ENCODE data around the gene AKAP9.
"Not testable (repeated sequence)": the region's sequence is repeated elsewhere in the genome, so short reads cannot be mapped to it uniquely, and the experiment has no call there.

AKAP9 gene

GRCh38 chr7:92072708-92073107, 132.0 kb downstream of the AKAP9 start:
- DNase-seq: no peak

- no peak for DNase-seq
Observed at GRCh38 chr7:92075455-92076158, 134.9 kb downstream of the AKAP9 start.

- no peak for DNase-seq
Observed at GRCh38 chr7:92076509-92076908, 135.8 kb downstream of the AKAP9 start.

GRCh38 chr7:92083922-92084321, 143.3 kb downstream of the AKAP9 start:
- DNase-seq: not testable (repeated sequence)

- no peak for DNase-seq
Observed at GRCh38 chr7:92088266-92088665, 147.6 kb downstream of the AKAP9 start.

- no peak for DNase-seq
Observed at GRCh38 chr7:92092210-92092609, 151.5 kb downstream of the AKAP9 start.

- no peak for DNase-seq
Observed at GRCh38 chr7:92095380-92095779, 154.7 kb downstream of the AKAP9 start.

GRCh38 chr7:92100534-92100933, 159.9 kb downstream of the AKAP9 start:
- DNase-seq: no peak

- DNase-seq: not testable (repeated sequence)
Observed at GRCh38 chr7:92102862-92103261, 162.2 kb downstream of the AKAP9 start.

- no peak for DNase-seq
Observed at GRCh38 chr7:92108821-92109220, 168.2 kb downstream of the AKAP9 start.

- DNase-seq: no peak
Observed at GRCh38 chr7:92110857-92111256, 170.2 kb downstream of the AKAP9 start.

- DNase-seq: no peak
Observed at GRCh38 chr7:92115821-92116220, 175.2 kb downstream of the AKAP9 start.

GRCh38 chr7:92116949-92117348, 176.3 kb downstream of the AKAP9 start:
- DNase-seq: no peak

- no peak for DNase-seq
Observed at GRCh38 chr7:92119213-92119759, 178.6 kb downstream of the AKAP9 start.

GRCh38 chr7:92121681-92122080, 181.0 kb downstream of the AKAP9 start:
- no peak for DNase-seq

- no peak for DNase-seq
Observed at GRCh38 chr7:92131093-92131492, 190.4 kb downstream of the AKAP9 start.

GRCh38 chr7:92131764-92132330, 191.2 kb downstream of the AKAP9 start:
- no peak for DNase-seq

GRCh38 chr7:92133133-92133736, 192.6 kb downstream of the AKAP9 start:
- no peak for DNase-seq

GRCh38 chr7:92133737-92134270, 193.1 kb downstream of the AKAP9 start:
- no peak for DNase-seq

- peak; percentile 82 for DNase-seq
Observed at GRCh38 chr7:92134271-92135051, 193.8 kb downstream of the AKAP9 start, which contains the start of gene CYP51A1. Gene CYP51A1 (minus strand): TSS chr7:92134477. CDS start chr7:92134364, 113 bp downstream.

GRCh38 chr7:92135052-92135889, 194.6 kb downstream of the AKAP9 start:
- DNase-seq: no peak

GRCh38 chr7:92137557-92137956, 196.9 kb downstream of the AKAP9 start:
- no peak for DNase-seq
